Keratinocyte (primary cell): Measurements from ENCODE around the gene CCAR1. TPM values are rescaled to one million over a fixed set of nuclear protein-coding genes. Genes with fewer than 3 reads are reported as not detected.

Experiments
- DNase-seq: peaks from one replicate; pipeline ENCODE4 v3.0.0-alpha.2; 2011; ENCODE audit warnings: low read depth, missing footprints, low spot score
- FAIRE-seq: peaks from 2 replicates; lab custom pipeline; 2011; peaks lifted over from hg19 to GRCh38; lab: Jason Lieb, UNC
- H2AFZ ChIP-seq: 2 replicates; pipeline ENCODE4 v1.6.0; 2012; ENCODE audit warnings: low read length, control low read depth, inconsistent platforms; ENCODE audit not compliant: control insufficient read depth
- H3K27ac ChIP-seq: 2 replicates; pipeline ENCODE4 v1.5.1; 2011; ENCODE audit warnings: low read length; ENCODE audit not compliant: control insufficient read depth, insufficient read depth
- H3K27me3 ChIP-seq: 3 replicates; pipeline ENCODE4 v1.6.0; 2011; ENCODE audit warnings: low read length; ENCODE audit not compliant: control insufficient read depth, insufficient read depth; ENCODE audit errors: extremely low read depth
- H3K36me3 ChIP-seq, 2 experiments: 2 replicates in 1 of 2; 3 replicates in 1 of 2; pipeline ENCODE4 v1.5.1; 2011; ENCODE audit warnings: low read length in 2 of 2, mild to moderate bottlenecking in 1 of 2; ENCODE audit not compliant: control insufficient read depth in 2 of 2, insufficient read depth in 2 of 2; ENCODE audit errors: extremely low read depth in 1 of 2
- H3K4me1 ChIP-seq: 3 replicates; pipeline ENCODE4 v1.5.1; 2011; ENCODE audit warnings: low read length; ENCODE audit not compliant: control insufficient read depth, insufficient read depth; ENCODE audit errors: extremely low read depth
- H3K4me2 ChIP-seq: 3 replicates; pipeline ENCODE4 v1.6.0; 2011; ENCODE audit warnings: low read depth, low read length; ENCODE audit not compliant: control insufficient read depth, insufficient read depth; ENCODE audit errors: extremely low read depth
- H3K4me3 ChIP-seq, 3 experiments: fragments of 200-600 bp in 1 of 3; sonication (generic) in 1 of 3; 2 replicates in 2 of 3; 3 replicates in 1 of 3; pipeline ENCODE4 v1.5.1; 2011 to 2016; ENCODE audit warnings: low read length in 3 of 3, mild to moderate bottlenecking in 3 of 3, control low read depth in 2 of 3, inconsistent platforms in 1 of 3, low read depth in 1 of 3, mixed read lengths in 1 of 3, mixed run types in 1 of 3, moderate library complexity in 1 of 3; ENCODE audit not compliant: control insufficient read depth in 2 of 3, insufficient read depth in 2 of 3; ENCODE audit errors: extremely low read depth in 1 of 3
- H3K79me2 ChIP-seq: 2 replicates; pipeline ENCODE4 v1.6.0; 2012; ENCODE audit warnings: low read length; ENCODE audit not compliant: control insufficient read depth, insufficient read depth
- H3K9ac ChIP-seq: 3 replicates; pipeline ENCODE4 v1.6.0; 2011; ENCODE audit warnings: low read length; ENCODE audit not compliant: control insufficient read depth, insufficient read depth; ENCODE audit errors: extremely low read depth
- H3K9me1 ChIP-seq: 3 replicates; pipeline ENCODE4 v1.6.0; 2011; ENCODE audit warnings: low read length; ENCODE audit not compliant: control insufficient read depth, insufficient read depth; ENCODE audit errors: extremely low read depth
- H3K9me3 ChIP-seq: 2 replicates; pipeline ENCODE4 v1.5.1; 2012; ENCODE audit warnings: low read depth, low read length; ENCODE audit not compliant: control insufficient read depth
- H4K20me1 ChIP-seq: 3 replicates; pipeline ENCODE4 v1.6.0; 2011; ENCODE audit warnings: low read length; ENCODE audit not compliant: control insufficient read depth, insufficient read depth; ENCODE audit errors: extremely low read depth
- EZH2 ChIP-seq: IDR thresholded peaks from one replicate; pipeline ENCODE4 v1.6.1; 2012; ENCODE audit warnings: inconsistent platforms, mild to moderate bottlenecking, low read length, moderate library complexity
- dilution Hi-C: fragments of 300-500 bp; cut with MboI; formaldehyde crosslinking; loops from one replicate; pipeline ENCODE4 v1.7.0; 2020; ENCODE audit warnings: low sequenced_read_pairs; ENCODE audit not compliant: extremely low pct_ligation_motif_present
- polyA plus RNA-seq, 5 experiments: library from polyadenylated mRNA; depleted of rRNA in 3 of 5; stranded (reverse) in 3 of 5; stranded (forward) in 1 of 5; unstranded in 1 of 5; fragments of >200 nt; gene quantifications; 1 replicate in 1 of 5; 2 replicates in 3 of 5; 3 replicates in 1 of 5; pipeline versions ENCODE4 v1.2.1 to v1.2.3, GENCODE V29; 2011 to 2012; ENCODE audit warnings: missing spikeins in 2 of 5, low read depth in 1 of 5, low replicate concordance in 1 of 5
- TF ChIP-seq, protein P1 (sequence below), 3 experiments: IDR thresholded peaks in 1 of 3; conservative IDR thresholded peaks in 1 of 3; optimal IDR thresholded peaks in 1 of 3; 2 replicates in 2 of 3; 3 replicates in 1 of 3; pipeline versions ENCODE3 to v1.5.1; 2011; ENCODE audit warnings: low read length in 3 of 3, mild to moderate bottlenecking in 3 of 3, moderate library complexity in 2 of 3, control low read depth in 1 of 3, inconsistent platforms in 1 of 3; ENCODE audit not compliant: insufficient read depth in 2 of 3; ENCODE audit errors: extremely low read depth in 1 of 3

The CCAR1 gene
- polyA plus RNA-seq, 1 donor (not counting 4 experiments of a cell fraction or from before 2014, with no cell fraction given), result 59.1 TPM

DNA sequence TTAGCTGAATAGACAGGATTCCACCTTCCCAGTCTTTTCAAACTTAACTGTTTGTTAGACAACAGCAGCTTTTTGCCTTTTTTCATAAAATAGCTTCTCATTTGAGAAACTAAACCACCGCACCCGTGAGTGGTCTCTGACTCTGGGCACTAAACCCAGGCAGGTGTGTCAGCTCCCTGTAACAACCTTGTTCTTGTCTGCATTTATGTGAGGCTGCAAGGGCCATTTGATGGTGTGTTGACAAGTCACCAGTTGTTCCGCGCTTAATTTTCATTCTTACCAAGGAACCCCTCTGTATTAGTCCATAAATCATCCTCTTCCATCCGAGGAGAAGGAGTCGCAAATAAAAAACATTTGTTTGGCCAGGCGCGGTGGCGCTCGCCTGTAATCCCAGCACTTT lies 107.8 kb downstream of the CCAR1 start:
- H3K4me1 ChIP-seq, result peaks cover 5% of the 10 kb centered on the region
- H3K79me2 ChIP-seq, result no peaks in the 10 kb centered on the region
- H4K20me1 ChIP-seq, result no peaks in the 10 kb centered on the region
- DNase-seq (no peak), FAIRE-seq (no peak)
- H3K27ac ChIP-seq, result no peak overlapping the region
- no peaks in the 10 kb centered on the region for H3K36me3 ChIP-seq
- H3K27me3 ChIP-seq, result peaks cover 16% of the 10 kb centered on the region
- no peak overlapping the region for H3K9ac ChIP-seq
- no peaks in the 10 kb centered on the region for H3K9me1 ChIP-seq
- dilution Hi-C loops, result no loop called here
- no peak overlapping the region for H2AFZ ChIP-seq
- no peak overlapping the region for H3K4me2 ChIP-seq
- no peaks in the 10 kb centered on the region for H3K9me3 ChIP-seq
- H3K4me3 ChIP-seq, result no peak overlapping the region
- no peak for TF ChIP-seq EZH2
- TF ChIP-seq, protein P1, sequence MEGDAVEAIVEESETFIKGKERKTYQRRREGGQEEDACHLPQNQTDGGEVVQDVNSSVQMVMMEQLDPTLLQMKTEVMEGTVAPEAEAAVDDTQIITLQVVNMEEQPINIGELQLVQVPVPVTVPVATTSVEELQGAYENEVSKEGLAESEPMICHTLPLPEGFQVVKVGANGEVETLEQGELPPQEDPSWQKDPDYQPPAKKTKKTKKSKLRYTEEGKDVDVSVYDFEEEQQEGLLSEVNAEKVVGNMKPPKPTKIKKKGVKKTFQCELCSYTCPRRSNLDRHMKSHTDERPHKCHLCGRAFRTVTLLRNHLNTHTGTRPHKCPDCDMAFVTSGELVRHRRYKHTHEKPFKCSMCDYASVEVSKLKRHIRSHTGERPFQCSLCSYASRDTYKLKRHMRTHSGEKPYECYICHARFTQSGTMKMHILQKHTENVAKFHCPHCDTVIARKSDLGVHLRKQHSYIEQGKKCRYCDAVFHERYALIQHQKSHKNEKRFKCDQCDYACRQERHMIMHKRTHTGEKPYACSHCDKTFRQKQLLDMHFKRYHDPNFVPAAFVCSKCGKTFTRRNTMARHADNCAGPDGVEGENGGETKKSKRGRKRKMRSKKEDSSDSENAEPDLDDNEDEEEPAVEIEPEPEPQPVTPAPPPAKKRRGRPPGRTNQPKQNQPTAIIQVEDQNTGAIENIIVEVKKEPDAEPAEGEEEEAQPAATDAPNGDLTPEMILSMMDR (optimal IDR thresholded peaks at IDR 0.05 in 1 of 3, IDR thresholded peaks at IDR 0.05 in 1 of 3, conservative IDR thresholded peaks at IDR 0.05 in 1 of 3; ENCODE audit: extremely low read depth in 1 of 3, insufficient read depth in 2 of 3, low read length in 3 of 3), result no peak

DNA sequence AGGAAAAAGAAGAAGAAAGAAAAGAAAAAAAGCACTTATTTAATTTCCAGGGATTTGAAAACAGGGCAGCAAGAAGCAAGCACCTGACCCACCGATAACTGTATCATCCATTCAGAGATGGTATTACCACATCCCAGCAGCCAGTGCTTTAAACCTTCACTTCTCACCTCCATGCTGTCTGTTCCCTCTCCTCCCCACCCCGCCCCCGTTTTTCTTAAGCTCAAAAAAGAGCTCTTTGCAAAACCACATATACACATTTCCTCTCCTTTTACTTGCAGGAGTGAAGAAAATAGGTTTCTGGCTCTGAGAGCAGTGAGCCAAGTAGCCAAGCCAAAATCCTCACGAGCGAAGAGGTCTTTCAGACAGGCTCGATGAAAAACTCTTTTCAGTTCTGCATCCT lies 108.5 kb downstream of the CCAR1 start:
- Histone ChIP-seq H4K20me1 (no peaks in the 10 kb centered on the region), H3K27me3 (peaks cover 16% of the 10 kb centered on the region), H3K36me3 (no peaks in the 10 kb centered on the region), H2AFZ (no peak overlapping the region), H3K9ac (no peak overlapping the region), H3K4me3 (no peak overlapping the region), H3K79me2 (no peaks in the 10 kb centered on the region), H3K9me3 (no peaks in the 10 kb centered on the region), H3K27ac (no peak overlapping the region), H3K9me1 (no peaks in the 10 kb centered on the region), H3K4me1 (peaks cover 5% of the 10 kb centered on the region), H3K4me2 (no peak overlapping the region)
- dilution Hi-C loops, result no loop called here
- DNase-seq (no peak), FAIRE-seq (no peak)
- TF ChIP-seq EZH2, result no peak
- TF ChIP-seq, protein P1 (optimal IDR thresholded peaks at IDR 0.05 in 1 of 3, IDR thresholded peaks at IDR 0.05 in 1 of 3, conservative IDR thresholded peaks at IDR 0.05 in 1 of 3; ENCODE audit: extremely low read depth in 1 of 3, insufficient read depth in 2 of 3, low read length in 3 of 3), result no peak
